ENCODE measurements around the gene TMTC2.

TMTC2 gene

DNA sequence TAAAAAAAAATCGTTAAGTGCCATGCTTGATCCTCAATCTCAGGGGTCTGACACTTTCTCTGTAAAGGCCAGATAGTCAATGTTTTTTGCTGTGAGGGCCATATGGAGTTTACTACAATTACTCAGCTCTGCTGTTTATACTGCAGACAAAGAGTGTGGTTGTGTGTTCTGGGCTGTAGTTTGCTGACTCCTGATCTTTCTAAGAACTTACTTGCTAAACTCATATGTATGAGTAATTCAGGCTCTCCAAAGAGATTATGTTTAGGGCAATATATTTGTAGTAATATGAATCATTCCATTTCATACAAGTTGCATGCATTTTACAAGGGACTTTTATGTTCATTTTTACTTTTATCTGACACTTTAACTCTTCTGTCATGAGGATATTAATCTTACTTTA, 188.2 kb downstream of the TMTC2 start:
- no peak for TF ChIP-seq NFIC (IDR thresholded peaks at IDR 0.05)
- no peak for TF ChIP-seq TAF1 (IDR thresholded peaks at IDR 0.05; ENCODE audit: low read depth)
- TF ChIP-seq, protein P1, sequence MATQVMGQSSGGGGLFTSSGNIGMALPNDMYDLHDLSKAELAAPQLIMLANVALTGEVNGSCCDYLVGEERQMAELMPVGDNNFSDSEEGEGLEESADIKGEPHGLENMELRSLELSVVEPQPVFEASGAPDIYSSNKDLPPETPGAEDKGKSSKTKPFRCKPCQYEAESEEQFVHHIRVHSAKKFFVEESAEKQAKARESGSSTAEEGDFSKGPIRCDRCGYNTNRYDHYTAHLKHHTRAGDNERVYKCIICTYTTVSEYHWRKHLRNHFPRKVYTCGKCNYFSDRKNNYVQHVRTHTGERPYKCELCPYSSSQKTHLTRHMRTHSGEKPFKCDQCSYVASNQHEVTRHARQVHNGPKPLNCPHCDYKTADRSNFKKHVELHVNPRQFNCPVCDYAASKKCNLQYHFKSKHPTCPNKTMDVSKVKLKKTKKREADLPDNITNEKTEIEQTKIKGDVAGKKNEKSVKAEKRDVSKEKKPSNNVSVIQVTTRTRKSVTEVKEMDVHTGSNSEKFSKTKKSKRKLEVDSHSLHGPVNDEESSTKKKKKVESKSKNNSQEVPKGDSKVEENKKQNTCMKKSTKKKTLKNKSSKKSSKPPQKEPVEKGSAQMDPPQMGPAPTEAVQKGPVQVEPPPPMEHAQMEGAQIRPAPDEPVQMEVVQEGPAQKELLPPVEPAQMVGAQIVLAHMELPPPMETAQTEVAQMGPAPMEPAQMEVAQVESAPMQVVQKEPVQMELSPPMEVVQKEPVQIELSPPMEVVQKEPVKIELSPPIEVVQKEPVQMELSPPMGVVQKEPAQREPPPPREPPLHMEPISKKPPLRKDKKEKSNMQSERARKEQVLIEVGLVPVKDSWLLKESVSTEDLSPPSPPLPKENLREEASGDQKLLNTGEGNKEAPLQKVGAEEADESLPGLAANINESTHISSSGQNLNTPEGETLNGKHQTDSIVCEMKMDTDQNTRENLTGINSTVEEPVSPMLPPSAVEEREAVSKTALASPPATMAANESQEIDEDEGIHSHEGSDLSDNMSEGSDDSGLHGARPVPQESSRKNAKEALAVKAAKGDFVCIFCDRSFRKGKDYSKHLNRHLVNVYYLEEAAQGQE (IDR thresholded peaks at IDR 0.05; ENCODE audit: low read depth), result no peak
- TF ChIP-seq, protein P2, sequence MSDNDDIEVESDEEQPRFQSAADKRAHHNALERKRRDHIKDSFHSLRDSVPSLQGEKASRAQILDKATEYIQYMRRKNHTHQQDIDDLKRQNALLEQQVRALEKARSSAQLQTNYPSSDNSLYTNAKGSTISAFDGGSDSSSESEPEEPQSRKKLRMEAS (IDR thresholded peaks at IDR 0.05), result no peak
- TF ChIP-seq YY1 (IDR thresholded peaks at IDR 0.05; ENCODE audit: low read depth), result no peak
- TF ChIP-seq TCF12 (IDR thresholded peaks at IDR 0.05; ENCODE audit: low read depth), result no peak
- no peak for TF ChIP-seq RAD21 (IDR thresholded peaks at IDR 0.05; ENCODE audit: low read depth)
- TF ChIP-seq, protein P3, sequence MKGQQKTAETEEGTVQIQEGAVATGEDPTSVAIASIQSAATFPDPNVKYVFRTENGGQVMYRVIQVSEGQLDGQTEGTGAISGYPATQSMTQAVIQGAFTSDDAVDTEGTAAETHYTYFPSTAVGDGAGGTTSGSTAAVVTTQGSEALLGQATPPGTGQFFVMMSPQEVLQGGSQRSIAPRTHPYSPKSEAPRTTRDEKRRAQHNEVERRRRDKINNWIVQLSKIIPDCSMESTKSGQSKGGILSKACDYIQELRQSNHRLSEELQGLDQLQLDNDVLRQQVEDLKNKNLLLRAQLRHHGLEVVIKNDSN (IDR thresholded peaks at IDR 0.05), result no peak
- no peak for TF ChIP-seq EGR1 (IDR thresholded peaks at IDR 0.05)
- no peak for TF ChIP-seq CEBPB (IDR thresholded peaks at IDR 0.05)

DNA sequence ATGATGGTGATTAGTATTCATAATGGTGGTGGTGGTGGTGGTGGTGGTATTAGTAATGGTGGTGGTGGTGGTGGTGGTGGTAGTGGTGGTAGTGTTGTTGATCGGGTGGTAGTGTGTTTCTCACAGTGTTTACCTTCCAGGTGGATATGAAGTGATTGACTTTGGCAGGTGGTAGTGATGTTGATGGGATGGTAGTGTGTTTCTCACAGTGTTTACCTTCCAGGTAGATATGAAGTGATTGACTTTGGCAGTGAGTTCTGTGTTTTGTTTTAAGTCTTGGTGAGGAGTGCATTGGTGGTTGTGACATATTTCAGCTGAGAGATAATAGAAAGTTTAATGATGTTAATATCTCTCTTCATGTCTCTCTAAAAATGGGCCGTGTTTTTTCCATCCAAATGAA, 189.4 kb downstream of the TMTC2 start:
- TF ChIP-seq, protein P1 (IDR thresholded peaks at IDR 0.05; ENCODE audit: low read depth), result no peak
- TF ChIP-seq, protein P3 (IDR thresholded peaks at IDR 0.05), result no peak
- TF ChIP-seq EP300 (IDR thresholded peaks at IDR 0.05; ENCODE audit: borderline replicate concordance), result no peak
- no peak for TF ChIP-seq CREB1 (IDR thresholded peaks at IDR 0.05; ENCODE audit: low read depth)
- TF ChIP-seq, protein P2 (IDR thresholded peaks at IDR 0.05), result no peak

DNA sequence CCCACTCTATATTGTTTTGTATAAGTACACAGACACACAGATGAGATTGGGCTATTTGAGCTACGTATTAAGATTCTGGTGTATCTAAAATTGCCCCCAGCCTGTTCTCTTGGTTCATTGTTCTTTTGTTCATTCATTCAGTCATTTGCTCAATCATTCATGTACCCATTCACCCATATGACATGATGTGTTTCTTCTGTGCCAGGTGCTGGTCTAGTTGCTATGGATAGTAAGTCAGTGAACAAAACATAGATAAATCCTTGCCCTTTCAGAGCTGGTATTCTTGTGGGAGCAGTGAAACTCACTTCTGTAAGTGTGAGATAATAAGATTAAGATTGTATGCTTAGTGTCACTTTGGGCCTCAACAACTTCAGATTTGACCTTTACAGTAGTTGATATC, 191.3 kb downstream of the TMTC2 start:
- no peak for TF ChIP-seq TEAD4 (IDR thresholded peaks at IDR 0.05)
- TF ChIP-seq, protein P3 (IDR thresholded peaks at IDR 0.05), result no peak
- no peak for TF ChIP-seq RAD21 (IDR thresholded peaks at IDR 0.05; ENCODE audit: low read depth)
- TF ChIP-seq CEBPB (IDR thresholded peaks at IDR 0.05), result no peak
- no peak for TF ChIP-seq FOXM1 (IDR thresholded peaks at IDR 0.05; ENCODE audit: borderline replicate concordance, low read depth)
- no peak for TF ChIP-seq EGR1 (IDR thresholded peaks at IDR 0.05)
- TF ChIP-seq TCF12 (IDR thresholded peaks at IDR 0.05; ENCODE audit: low read depth), result no peak
- no peak for TF ChIP-seq ZBTB7A (IDR thresholded peaks at IDR 0.05; ENCODE audit: low read depth)
- TF ChIP-seq, protein P2 (IDR thresholded peaks at IDR 0.05), result no peak
- no peak for TF ChIP-seq NFIC (IDR thresholded peaks at IDR 0.05)
- no peak for TF ChIP-seq EP300 (IDR thresholded peaks at IDR 0.05; ENCODE audit: borderline replicate concordance)
- TF ChIP-seq, protein P1 (IDR thresholded peaks at IDR 0.05; ENCODE audit: low read depth), result no peak
- no peak for TF ChIP-seq TAF1 (IDR thresholded peaks at IDR 0.05; ENCODE audit: low read depth)
- no peak for TF ChIP-seq CREB1 (IDR thresholded peaks at IDR 0.05; ENCODE audit: low read depth)
- TF ChIP-seq YY1 (IDR thresholded peaks at IDR 0.05; ENCODE audit: low read depth), result no peak

DNA sequence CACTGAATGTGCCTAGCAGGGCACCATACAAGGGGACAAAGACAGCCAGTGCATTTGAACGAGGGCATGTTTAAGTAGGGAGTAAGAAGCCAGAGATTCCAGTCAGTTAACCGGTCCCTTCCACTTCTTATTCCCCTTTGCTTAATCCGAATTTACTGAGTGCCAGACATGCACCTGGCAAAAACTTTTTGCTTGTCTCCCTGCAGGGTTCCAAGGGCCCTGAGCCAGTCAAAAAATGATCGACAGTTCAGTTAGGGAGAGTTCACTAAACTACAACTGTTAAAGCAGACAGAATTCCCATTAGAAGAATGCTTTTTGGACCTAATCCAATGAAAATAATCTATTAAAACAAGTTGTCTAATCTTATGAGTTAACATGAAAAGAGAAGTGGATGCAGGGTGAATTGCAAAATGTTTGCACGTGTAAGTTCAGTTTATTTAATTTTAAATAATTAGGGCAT, 193.8 kb downstream of the TMTC2 start:
- no peak for TF ChIP-seq TAF1 (IDR thresholded peaks at IDR 0.05; ENCODE audit: low read depth)
- no peak for TF ChIP-seq ZBTB7A (IDR thresholded peaks at IDR 0.05; ENCODE audit: low read depth)
- TF ChIP-seq, protein P3 (IDR thresholded peaks at IDR 0.05), result no peak
- no peak for TF ChIP-seq CREB1 (IDR thresholded peaks at IDR 0.05; ENCODE audit: low read depth)
- no peak for TF ChIP-seq YY1 (IDR thresholded peaks at IDR 0.05; ENCODE audit: low read depth)
- no peak for TF ChIP-seq CEBPB (IDR thresholded peaks at IDR 0.05)
- TF ChIP-seq RAD21 (IDR thresholded peaks at IDR 0.05; ENCODE audit: low read depth), result no peak
- TF ChIP-seq, protein P2 (IDR thresholded peaks at IDR 0.05), result no peak
- TF ChIP-seq TEAD4 (IDR thresholded peaks at IDR 0.05), result no peak
